ENCODE measurements around the gene SWT1. TPM values are rescaled to one million over a fixed set of nuclear protein-coding genes. Genes with fewer than 3 reads are reported as not detected.
"Not testable (repeated sequence)": the region's sequence is repeated elsewhere in the genome, so short reads cannot be mapped to it uniquely, and the experiment has no call there.

Gene SWT1
- total RNA-seq, 1 donor from 2014 or later: 10.2 TPM

DNA sequence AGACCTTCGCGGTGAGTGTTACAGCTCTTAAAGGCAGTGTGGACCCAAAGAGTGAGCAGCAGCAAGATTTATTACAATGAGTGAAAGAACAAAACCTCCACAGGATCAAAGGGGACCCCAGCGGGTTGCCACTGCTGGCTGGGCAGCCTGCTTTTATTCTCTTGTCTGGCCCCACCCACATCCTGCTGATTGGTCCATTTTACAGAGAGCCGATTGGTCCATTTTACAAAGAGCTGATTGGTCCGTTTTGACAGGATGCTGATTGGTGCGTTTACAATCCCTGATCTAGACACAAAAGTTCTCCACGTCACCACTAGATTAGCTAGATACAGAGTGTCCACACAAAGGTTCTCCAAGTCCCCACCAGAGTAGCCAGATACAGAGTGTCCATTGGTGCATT is 164.1 kb downstream of the SWT1 start:
- DNase-seq: not testable (repeated sequence)

DNA sequence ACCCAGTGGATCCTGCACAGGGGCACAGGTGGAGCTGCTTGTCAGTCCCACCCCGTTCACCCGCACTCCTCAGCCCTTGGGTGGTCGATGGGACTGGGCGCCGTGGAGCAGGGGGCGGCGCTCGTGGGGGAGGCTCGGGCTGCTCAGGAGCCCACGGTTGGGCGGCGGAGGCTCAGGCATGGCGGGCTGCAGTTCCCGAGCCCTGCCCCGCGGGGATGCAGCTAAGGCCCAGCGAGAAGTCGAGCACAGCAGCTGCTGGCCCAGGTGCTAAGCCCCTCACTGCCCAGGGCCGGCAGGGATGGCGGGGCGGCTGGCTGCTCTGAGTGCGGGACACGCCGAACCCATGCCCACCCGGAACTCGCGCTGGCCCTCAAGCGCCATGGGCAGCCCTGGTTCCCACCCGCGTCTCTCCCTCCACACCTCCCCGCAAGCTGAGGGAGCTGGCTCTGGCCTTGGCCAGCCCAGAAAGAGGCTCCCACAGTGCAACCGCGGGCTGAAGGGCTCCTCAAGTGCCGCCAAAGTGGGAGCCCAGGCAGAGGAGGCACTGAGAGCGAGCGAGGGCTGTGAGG is 164.8 kb downstream of the SWT1 start:
- not testable (repeated sequence) for DNase-seq

DNA sequence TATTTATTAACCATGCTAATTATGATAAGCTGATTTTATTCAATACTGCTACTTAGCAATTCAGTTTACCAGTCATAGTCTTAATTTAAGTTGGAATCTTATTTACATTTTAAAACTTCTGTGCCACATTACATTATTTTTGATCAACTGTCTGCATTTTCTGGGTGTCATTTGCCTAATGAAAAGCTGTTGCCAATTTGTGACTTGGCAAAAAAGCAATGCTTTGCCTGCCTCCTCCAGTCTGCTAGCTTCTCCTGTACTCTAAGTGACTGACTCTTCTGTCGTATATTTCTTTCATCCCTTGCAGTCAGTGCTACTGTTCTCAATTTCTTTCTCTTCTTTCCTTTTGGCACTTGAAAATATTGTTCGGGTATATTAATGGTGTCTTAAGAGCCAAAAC is 165.7 kb downstream of the SWT1 start:
- DNase-seq: no peak

DNA sequence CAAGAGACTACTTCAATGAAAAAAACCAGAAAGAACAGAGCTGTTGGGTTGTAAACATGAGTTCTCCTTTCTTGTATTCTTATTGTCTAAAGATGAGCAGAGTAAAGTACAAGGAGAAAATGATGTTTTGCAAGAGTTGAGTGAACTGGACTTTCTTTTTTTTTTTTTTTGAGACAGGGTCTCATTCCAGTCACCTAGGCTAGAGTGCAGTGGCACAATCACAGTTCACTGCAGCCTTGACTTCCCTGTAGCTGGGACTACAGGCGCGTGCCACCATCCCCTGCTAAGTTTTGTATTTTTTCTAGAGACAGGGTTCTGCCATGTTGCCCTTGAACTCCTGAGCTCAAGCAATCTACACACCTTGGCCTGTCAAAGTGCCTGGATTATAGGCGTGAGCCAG is 167.2 kb downstream of the SWT1 start:
- DNase-seq: no peak

DNA sequence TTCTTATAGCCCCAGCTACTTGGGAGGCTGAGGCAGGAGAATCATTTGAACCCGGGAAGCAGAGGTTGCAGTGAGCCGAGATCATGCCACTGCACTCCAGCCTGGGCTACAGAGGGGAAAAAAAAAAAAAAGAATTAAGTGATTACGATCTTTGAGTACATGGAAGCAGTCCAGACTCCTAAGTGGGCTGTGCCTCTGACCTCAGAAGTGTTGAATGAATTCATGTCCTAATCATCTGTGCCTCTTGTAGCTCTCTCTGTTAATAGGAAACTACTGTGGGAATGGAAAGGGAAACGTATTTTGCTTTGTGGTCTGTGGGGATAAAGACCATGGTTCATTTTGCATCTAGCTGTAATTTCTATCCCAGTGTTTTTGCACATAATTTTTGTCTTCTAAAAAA is 168.4 kb downstream of the SWT1 start:
- no peak for DNase-seq

DNA sequence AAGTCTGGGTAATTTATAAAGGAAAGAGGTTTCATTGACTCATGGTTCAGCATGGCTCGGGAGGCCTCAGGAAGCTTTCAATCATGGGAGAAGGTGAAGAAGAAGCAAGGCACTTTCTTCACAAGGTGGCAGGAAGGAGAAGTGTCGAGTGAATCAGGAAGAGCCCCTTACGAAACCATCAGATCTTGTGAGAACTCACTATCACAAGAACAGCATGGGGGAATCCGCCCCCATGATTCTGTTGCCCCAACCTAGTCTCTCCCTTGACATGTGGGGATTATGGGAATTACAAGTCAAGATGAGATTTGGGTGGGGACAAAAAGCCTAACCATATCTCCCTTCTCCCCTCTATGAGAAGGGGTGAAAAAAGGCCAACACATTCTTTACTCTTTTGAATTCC is 171.3 kb downstream of the SWT1 start:
- DNase-seq: no peak

DNA sequence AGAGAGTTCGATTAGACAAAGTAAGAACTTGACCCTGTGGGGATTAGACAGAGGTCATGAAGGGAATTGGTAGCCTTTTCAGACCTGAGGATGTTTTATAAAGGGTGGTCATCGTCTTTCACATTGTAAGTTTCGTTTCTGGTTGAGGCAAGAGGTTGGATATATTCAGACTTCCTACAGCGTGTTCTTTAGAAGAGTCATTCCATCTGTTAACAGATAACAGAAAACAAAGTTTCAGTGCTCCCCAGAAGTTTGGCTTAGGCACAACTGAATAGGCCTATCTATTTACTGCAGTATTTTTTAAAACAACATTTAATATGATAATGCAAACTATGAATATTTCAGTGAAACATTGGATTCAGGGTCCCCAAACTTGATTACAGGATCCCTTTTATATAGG is 177.2 kb downstream of the SWT1 start:
- no peak for DNase-seq

DNA sequence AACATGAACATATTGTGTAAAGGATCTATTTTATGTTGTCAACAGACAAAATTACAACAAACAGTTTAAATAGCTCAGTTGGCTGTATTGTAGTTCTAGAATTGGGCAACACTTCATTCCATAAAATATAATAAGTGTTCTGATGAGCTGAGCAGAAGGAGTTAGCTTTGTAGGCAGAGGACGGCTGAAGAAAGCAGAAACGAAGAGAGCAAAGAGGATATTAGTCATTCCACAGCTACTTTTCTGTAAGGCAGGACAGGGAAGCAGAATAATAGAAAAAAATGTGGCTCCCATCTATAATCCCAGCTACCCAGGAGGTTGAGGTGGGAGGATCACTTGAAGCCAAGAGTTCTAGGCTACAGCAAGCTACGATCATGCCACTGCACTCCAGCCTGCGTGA is 180.3 kb downstream of the SWT1 start:
- no peak for DNase-seq

DNA sequence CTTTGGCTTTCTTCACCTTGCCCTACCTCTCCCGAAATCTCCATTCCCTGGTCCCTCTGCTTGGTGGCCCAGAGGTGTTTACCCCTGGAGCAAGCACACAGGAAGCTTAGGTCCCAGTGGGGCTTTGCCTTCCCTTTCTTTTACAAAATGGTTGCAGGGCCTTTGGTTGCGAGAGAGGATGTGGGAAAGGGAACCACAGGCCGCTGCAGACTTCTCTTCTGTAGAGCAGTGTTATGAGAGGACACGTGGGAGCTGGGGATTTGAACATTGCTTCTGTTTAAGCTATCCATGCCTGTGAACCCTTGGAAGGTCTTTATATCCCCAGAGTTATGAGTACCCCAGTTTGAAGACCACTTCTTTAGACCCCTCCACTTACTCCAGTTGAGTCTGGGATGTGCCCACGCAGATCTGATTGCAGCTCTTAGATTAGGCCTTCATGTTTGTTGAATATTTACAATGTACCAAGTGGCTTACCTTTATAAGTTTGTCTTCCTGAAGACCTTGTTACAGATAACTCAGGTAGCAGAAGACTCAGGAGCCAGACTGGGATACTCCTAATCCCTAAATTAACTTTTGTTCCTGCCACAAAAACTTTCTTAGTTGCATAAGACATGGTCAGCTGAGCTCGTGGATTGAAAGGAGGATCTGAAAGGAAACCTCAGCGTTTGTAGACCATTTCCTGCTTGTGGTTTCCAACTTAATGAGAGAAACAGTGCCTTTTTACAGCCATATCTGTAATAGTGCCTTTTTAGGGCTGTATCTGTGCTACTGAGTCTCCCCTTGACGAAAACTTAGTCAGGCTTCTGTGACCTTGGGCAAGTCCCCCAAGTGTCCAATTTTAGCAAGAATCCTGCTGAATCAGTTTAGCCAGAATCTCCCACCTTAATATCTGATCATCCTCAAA is 182.0 kb downstream of the SWT1 start:
- DNase-seq: no peak

DNA sequence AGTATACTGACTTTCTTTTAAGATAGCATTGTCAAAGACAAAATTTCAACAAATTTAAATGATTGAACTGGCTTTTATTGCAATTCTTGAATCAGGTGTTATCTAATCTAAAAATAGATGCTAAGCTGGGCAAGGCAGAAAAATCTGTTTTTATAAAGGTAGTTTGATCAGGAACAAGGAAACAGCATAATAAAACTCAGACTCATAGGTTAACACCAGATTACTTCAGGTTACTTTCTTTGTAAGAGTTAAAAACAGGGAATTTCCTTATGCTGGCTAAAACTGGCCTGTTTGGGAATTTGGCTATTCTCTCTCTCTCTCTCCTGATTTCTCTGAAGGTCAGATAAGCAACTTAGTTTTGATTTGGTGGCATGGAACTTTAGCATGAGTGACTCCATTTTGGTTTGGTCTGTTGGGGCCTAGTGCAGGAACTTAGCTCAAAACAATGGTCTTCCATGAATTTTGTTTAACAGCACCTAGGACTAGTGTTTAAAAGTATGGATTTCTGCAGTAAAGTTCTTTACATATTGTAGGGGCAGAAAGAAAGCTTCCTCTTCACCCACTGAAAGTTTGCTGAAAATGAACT is 184.3 kb downstream of the SWT1 start:
- DNase-seq: no peak

Small RNA genes lying within 50 kb of the gene (small RNA-seq; reads per million reads assigned to genes)
- not detected for gene RF00019 (ENCODE audit: low replicate concordance)

Other genes with a start within 250 kb of the SWT1 start
- gene NIBAN1, start 182.7 kb upstream of the SWT1 start, total RNA-seq: 28.4 TPM
- 27.5 TPM for gene RNF2, start 111.6 kb upstream of the SWT1 start, total RNA-seq
- 15.3 TPM for gene TRMT1L, start 214 bp upstream of the SWT1 start, total RNA-seq
- 140 TPM for gene IVNS1ABP, start 160.1 kb downstream of the SWT1 start, total RNA-seq